ENCODE data around the gene RB1. TPM values are rescaled to one million over a fixed set of nuclear protein-coding genes. Genes with fewer than 3 reads are reported as not detected.

The RB1 gene
- total RNA-seq, 1 experiment from 2014 or later: 36.7 TPM

DNA sequence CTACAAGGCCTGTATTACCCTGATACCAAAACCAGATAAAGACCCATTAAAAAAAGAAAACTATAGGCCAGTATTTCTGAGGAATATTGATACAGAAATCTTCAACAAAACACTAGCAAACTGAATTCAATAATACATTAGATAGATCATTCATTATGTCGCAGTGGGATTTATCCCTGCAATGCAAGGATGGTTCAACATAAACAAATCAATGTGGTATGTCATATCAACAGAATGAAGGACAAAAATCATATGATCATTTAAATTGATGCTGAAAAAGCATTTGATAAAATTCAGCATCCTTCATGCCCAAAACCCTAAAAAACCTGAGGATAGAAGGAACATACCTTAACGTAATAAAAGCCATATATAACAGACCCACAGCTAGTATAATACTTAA lies 50.0 kb downstream of the RB1 start:
- ATAC-seq (no peak), DNase-seq (ENCODE audit: low read depth, low spot score) (no peak)
- Histone ChIP-seq H3K79me2 (ENCODE audit: insufficient read depth, low read length) (no peaks in the 10 kb centered on the region), H3K27ac (ENCODE audit: low read depth, low read length) (no peak overlapping the region), H3K4me3 (replicated peaks in 1 of 2; ENCODE audit: low read depth in 1 of 2, low read length in 2 of 2) (no peak overlapping the region), H3K4me2 (ENCODE audit: low read length) (no peak overlapping the region), H3K4me1 (ENCODE audit: control insufficient read depth in 1 of 2, insufficient read depth in 2 of 2, low read length in 2 of 2) (no peaks in the 10 kb centered on the region), H3K27me3 (ENCODE audit: insufficient read depth, low read length) (no peaks in the 10 kb centered on the region), H3K9me2 (ENCODE audit: insufficient read depth) (no peaks in the 10 kb centered on the region), H3K9ac (ENCODE audit: low read length) (no peak overlapping the region), H3K9me3 (ENCODE audit: control insufficient read depth in 1 of 2, insufficient read depth in 1 of 2, low read depth in 1 of 2, low read length in 2 of 2) (peaks cover 3 to 12% of the 10 kb centered on the region in 2 experiments; a peak in 2 of 4 replicates), H4K20me1 (ENCODE audit: insufficient read depth) (no peaks in the 10 kb centered on the region), H2AFZ (ENCODE audit: low read depth, low read length, poor library complexity, severe bottlenecking) (no peak overlapping the region), H3K36me3 (ENCODE audit: control insufficient read depth in 1 of 2, insufficient read depth in 2 of 2, low read length in 2 of 2) (peaks cover 0 to 9% of the 10 kb centered on the region in 2 experiments; a peak in 1 of 4 replicates)
- CTCF ChIA-PET: no interaction called here
- RAD21 ChIA-PET (ENCODE audit: low non-redundant PET in 1 of 2, low total read pairs in 2 of 2, uncharacterized antibody in 2 of 2, unreplicated experiment in 2 of 2): no interaction called here
- BruUV-seq (replicated peaks): no TSS peak
- POLR2A ChIA-PET: no interaction called here
- TF ChIP-seq RAD21 (IDR thresholded peaks at IDR 0.05; ENCODE audit: low read depth): no peak
- no peak for TF ChIP-seq YY1 (IDR thresholded peaks at IDR 0.05; ENCODE audit: extremely low read depth, insufficient replicate concordance, low read depth, low read length)
- TF ChIP-seq, protein P1, sequence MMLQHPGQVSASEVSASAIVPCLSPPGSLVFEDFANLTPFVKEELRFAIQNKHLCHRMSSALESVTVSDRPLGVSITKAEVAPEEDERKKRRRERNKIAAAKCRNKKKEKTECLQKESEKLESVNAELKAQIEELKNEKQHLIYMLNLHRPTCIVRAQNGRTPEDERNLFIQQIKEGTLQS (IDR thresholded peaks at IDR 0.05): no peak
- TF ChIP-seq, protein P2, sequence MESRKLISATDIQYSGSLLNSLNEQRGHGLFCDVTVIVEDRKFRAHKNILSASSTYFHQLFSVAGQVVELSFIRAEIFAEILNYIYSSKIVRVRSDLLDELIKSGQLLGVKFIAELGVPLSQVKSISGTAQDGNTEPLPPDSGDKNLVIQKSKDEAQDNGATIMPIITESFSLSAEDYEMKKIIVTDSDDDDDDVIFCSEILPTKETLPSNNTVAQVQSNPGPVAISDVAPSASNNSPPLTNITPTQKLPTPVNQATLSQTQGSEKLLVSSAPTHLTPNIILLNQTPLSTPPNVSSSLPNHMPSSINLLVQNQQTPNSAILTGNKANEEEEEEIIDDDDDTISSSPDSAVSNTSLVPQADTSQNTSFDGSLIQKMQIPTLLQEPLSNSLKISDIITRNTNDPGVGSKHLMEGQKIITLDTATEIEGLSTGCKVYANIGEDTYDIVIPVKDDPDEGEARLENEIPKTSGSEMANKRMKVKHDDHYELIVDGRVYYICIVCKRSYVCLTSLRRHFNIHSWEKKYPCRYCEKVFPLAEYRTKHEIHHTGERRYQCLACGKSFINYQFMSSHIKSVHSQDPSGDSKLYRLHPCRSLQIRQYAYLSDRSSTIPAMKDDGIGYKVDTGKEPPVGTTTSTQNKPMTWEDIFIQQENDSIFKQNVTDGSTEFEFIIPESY (IDR thresholded peaks at IDR 0.05; ENCODE audit: extremely low read depth, insufficient replicate concordance, low read length): no peak
- TF ChIP-seq EZH2 (IDR thresholded peaks at IDR 0.05): no peak
- TF ChIP-seq CBX3 (IDR thresholded peaks at IDR 0.05; ENCODE audit: low read depth): no peak
- TF ChIP-seq SP1 (IDR thresholded peaks at IDR 0.05; ENCODE audit: low read depth): no peak
- TF ChIP-seq, protein P3, sequence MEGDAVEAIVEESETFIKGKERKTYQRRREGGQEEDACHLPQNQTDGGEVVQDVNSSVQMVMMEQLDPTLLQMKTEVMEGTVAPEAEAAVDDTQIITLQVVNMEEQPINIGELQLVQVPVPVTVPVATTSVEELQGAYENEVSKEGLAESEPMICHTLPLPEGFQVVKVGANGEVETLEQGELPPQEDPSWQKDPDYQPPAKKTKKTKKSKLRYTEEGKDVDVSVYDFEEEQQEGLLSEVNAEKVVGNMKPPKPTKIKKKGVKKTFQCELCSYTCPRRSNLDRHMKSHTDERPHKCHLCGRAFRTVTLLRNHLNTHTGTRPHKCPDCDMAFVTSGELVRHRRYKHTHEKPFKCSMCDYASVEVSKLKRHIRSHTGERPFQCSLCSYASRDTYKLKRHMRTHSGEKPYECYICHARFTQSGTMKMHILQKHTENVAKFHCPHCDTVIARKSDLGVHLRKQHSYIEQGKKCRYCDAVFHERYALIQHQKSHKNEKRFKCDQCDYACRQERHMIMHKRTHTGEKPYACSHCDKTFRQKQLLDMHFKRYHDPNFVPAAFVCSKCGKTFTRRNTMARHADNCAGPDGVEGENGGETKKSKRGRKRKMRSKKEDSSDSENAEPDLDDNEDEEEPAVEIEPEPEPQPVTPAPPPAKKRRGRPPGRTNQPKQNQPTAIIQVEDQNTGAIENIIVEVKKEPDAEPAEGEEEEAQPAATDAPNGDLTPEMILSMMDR (IDR thresholded peaks at IDR 0.05 in 2 of 3, conservative IDR thresholded peaks at IDR 0.05 in 1 of 3; ENCODE audit: borderline replicate concordance in 1 of 3, insufficient read depth in 1 of 3, low read depth in 2 of 3, low read length in 2 of 3): no peak
- TF ChIP-seq EZH2phosphoT487 (IDR thresholded peaks at IDR 0.05; ENCODE audit: borderline replicate concordance): no peak
- TF ChIP-seq, protein P4, sequence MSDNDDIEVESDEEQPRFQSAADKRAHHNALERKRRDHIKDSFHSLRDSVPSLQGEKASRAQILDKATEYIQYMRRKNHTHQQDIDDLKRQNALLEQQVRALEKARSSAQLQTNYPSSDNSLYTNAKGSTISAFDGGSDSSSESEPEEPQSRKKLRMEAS (IDR thresholded peaks at IDR 0.05): no peak
- TF ChIP-seq, protein P5, sequence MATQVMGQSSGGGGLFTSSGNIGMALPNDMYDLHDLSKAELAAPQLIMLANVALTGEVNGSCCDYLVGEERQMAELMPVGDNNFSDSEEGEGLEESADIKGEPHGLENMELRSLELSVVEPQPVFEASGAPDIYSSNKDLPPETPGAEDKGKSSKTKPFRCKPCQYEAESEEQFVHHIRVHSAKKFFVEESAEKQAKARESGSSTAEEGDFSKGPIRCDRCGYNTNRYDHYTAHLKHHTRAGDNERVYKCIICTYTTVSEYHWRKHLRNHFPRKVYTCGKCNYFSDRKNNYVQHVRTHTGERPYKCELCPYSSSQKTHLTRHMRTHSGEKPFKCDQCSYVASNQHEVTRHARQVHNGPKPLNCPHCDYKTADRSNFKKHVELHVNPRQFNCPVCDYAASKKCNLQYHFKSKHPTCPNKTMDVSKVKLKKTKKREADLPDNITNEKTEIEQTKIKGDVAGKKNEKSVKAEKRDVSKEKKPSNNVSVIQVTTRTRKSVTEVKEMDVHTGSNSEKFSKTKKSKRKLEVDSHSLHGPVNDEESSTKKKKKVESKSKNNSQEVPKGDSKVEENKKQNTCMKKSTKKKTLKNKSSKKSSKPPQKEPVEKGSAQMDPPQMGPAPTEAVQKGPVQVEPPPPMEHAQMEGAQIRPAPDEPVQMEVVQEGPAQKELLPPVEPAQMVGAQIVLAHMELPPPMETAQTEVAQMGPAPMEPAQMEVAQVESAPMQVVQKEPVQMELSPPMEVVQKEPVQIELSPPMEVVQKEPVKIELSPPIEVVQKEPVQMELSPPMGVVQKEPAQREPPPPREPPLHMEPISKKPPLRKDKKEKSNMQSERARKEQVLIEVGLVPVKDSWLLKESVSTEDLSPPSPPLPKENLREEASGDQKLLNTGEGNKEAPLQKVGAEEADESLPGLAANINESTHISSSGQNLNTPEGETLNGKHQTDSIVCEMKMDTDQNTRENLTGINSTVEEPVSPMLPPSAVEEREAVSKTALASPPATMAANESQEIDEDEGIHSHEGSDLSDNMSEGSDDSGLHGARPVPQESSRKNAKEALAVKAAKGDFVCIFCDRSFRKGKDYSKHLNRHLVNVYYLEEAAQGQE (IDR thresholded peaks at IDR 0.05; ENCODE audit: low read depth): no peak
- no peak for TF ChIP-seq EGR1 (IDR thresholded peaks at IDR 0.05; ENCODE audit: low read depth)
- TF ChIP-seq ZNF274 (IDR thresholded peaks at IDR 0.05; ENCODE audit: low read depth, low read length): no peak
- no peak for TF ChIP-seq ELF1 (IDR thresholded peaks at IDR 0.05; ENCODE audit: borderline replicate concordance, low read depth)
- TF ChIP-seq POLR2A (IDR thresholded peaks at IDR 0.05; ENCODE audit: borderline replicate concordance, extremely low read depth, insufficient read depth, insufficient read length): no peak
- TF ChIP-seq SIN3A (IDR thresholded peaks at IDR 0.05; ENCODE audit: low read depth): no peak
- no peak for TF ChIP-seq ZFX (IDR thresholded peaks at IDR 0.05)
- no peak for TF ChIP-seq SRF (IDR thresholded peaks at IDR 0.05; ENCODE audit: low read depth)
- intact Hi-C loops (cut with micrococcal nuclease): no loop called here
